Heart left ventricle (tissue), 16 donors: Measurements from ENCODE around the gene ATP1B3. TPM values are rescaled to one million over a fixed set of nuclear protein-coding genes. Genes with fewer than 3 reads are reported as not detected.

Experiments
- ATAC-seq, 4 donors: fragments of 200-7000 bp; cut with Tn5 transposase; one replicate each; pipeline ENCODE4 v1.9.1; 2020 to 2022; ENCODE audit warnings: moderate library complexity in 4 of 4, mild to moderate bottlenecking in 3 of 4, moderate number of reproducible peaks in 1 of 4
- DNase-seq, 5 donors: peaks; one replicate each; pipeline ENCODE4 v3.0.0-alpha.2; 2020
- H3K27ac ChIP-seq, 12 donors: fragments of 200-600 bp; sonication (generic) in 4 of 12; one replicate each; pipeline versions ENCODE4 v1.5.0 to v1.8.0; 2016 to 2022; ENCODE audit warnings: mild to moderate bottlenecking in 2 of 12
- H3K27me3 ChIP-seq, 9 donors: fragments of 200-600 bp; sonication (generic) in 2 of 9; one replicate each; pipeline versions ENCODE4 v1.5.1 to v1.8.0; 2016 to 2022; ENCODE audit warnings: mild to moderate bottlenecking in 3 of 9
- H3K36me3 ChIP-seq, 9 donors: fragments of 200-600 bp; sonication (generic) in 2 of 9; one replicate each; pipeline versions ENCODE4 v1.5.0 to v1.8.0; 2018 to 2022; ENCODE audit warnings: mild to moderate bottlenecking in 2 of 9
- H3K4me1 ChIP-seq, 12 donors: fragments of 200-600 bp; sonication (generic) in 4 of 12; one replicate each; pipeline versions ENCODE4 v1.5.0 to v1.8.0; 2016 to 2022; ENCODE audit warnings: mild to moderate bottlenecking in 3 of 12
- H3K4me3 ChIP-seq, 12 donors: fragments of 200-600 bp; sonication (generic) in 4 of 12; one replicate each; pipeline versions ENCODE4 v1.5.0 to v1.8.0; 2017 to 2022; ENCODE audit warnings: mild to moderate bottlenecking in 9 of 12, moderate library complexity in 4 of 12
- H3K9me3 ChIP-seq, 12 donors: fragments of 200-600 bp; sonication (generic) in 4 of 12; one replicate each; pipeline versions ENCODE4 v1.5.0 to v1.8.0; 2016 to 2022; ENCODE audit warnings: mild to moderate bottlenecking in 1 of 12
- CTCF ChIP-seq, 12 donors: fragments of 200-600 bp; sonication (generic) in 4 of 12; IDR thresholded peaks; one replicate each; pipeline versions ENCODE4 v1.5.0 to v1.8.0; 2018 to 2022; ENCODE audit warnings: antibody characterized with exemption in 12 of 12, mild to moderate bottlenecking in 5 of 12
- POLR2A ChIP-seq, 2 donors: fragments of 450-650 bp; IDR thresholded peaks; one replicate each; pipeline ENCODE4 v1.6.1; 2017; ENCODE audit warnings: antibody characterized with exemption in 2 of 2, mild to moderate bottlenecking in 2 of 2, moderate library complexity in 2 of 2
- WGBS, 4 donors: extraction: QIAGEN DNeasy Blood & Tissue Kit in 2 of 4; methylation state at CpG; one replicate each; pipeline versions ENCODE4 v1.1.5 to v1.1.7; 2013 to 2018; 5-methylcytosine and 5-hydroxymethylcytosine counted together
- intact Hi-C, 10 donors: fragments of 100-400 bp; cut with DNase I; formaldehyde crosslinking; loops; one replicate each; pipeline versions ENCODE4 v1.11.1 to v1.14.2; 2022
- polyA plus RNA-seq, 2 donors: library from polyadenylated mRNA; stranded (reverse); fragments of 200-250 nt; gene quantifications; one replicate each; pipeline ENCODE4 v1.2.3, GENCODE V29; 2013
- total RNA-seq, 9 donors: library from RNA; depleted of rRNA in 2 of 9; stranded (reverse); fragments of >200 nt in 2 of 9; fragmentation: NEBNext Ultra II Directional in 3 of 9; extraction: Animal tissue kit (Norgen Biotek cat#: 25700) in 3 of 9; gene quantifications; one replicate each; pipeline versions ENCODE4 v1.1.0 to v1.2.4, GENCODE V29; 2016 to 2023
- donor health status: ischemic (EF 13 %, LVEDD 7.1; RV severe dilation, severe dysfunction).
- donor health status: healthy with polysubstance abuse.
- donor health status: DM: no; HTN: yes; CAD: no.
- donor health status: DM: no; HTN: no; CAD: no.
- donor health status: ischemic (EF 25% LVEDD 6.9; RV normal size, moderate dysfunction).
- donor health status: ischemic (EF 25% LVEDD 5.7; RV mildly dilated, moderate dysfunction).
- donor health status: healthy.
- donor health status: DM: yes; HTN: yes; CAD: no.
- donor health status: ischemic (EF 35%, LVEDD 5.7; RV mildly dilated, moderate dysfunction).
- donor health status: nonischemic (EF 11% LVEDD 7.7; RV severe dilation, severe dysfunction).
- donor health status: DM: yes; HTN: yes; CAD: no.
- donor health status: PGD.
- donor health status: ischemic (EF 29% LVEDD 5.4; RV normal size, mild dysfunction).
- donor health status: nonischemic (EF 23%, LVEDD 6.1; RV moderate dilation, normal function).

Gene ATP1B3
- total and polyA plus RNA-seq, 11 donors = 19.1 to 90.0 (median 46.1) TPM

- peak in 2 of 12 donors; percentile 6 to 27 for TF ChIP-seq CTCF (IDR thresholded peaks at IDR 0.05)
- TF ChIP-seq POLR2A (IDR thresholded peaks at IDR 0.05) = no peak
- Histone ChIP-seq H3K4me1 (peaks cover 0 to 46% (median 2%) of the 10 kb centered on the region in 12 donors), H3K27me3 (no peaks in the 10 kb centered on the region), H3K36me3 (no peaks in the 10 kb centered on the region), H3K9me3 (no peaks in the 10 kb centered on the region), H3K27ac (no peak overlapping the region), H3K4me3 (no peak overlapping the region)
- WGBS, 4 donors = 91 to 95% (median 95%) methylated on average over 1 of the region's 1 CpG
- DNase-seq = no peak
- ATAC-seq = peak in 1 of 4 donors; percentile 25
- intact Hi-C loops = no loop called here
Observed at GRCh38 chr3:141854599-141854998, 21.8 kb upstream of the ATP1B3 start.

DNA sequence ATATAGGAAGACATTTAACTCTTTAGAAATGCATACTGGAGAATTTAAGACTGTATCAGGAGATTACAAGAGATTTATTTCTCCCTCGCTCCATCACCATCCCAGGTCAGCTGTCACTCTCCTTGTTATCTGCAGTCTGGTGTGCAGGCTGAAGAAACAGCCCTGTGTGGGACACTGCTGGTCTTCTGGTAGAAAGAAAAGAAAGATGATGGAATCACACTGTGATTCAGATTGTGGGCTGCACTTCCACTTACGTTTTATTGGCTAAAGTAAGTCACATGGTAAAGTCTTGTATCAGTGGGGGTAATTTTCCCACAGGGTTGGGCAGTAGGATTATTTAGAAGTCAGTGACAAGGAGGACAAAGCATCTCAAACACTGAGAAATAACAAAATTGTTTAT lies 18.1 kb upstream of the ATP1B3 start:
- no peak for ATAC-seq
- TF ChIP-seq CTCF (IDR thresholded peaks at IDR 0.05) (no peak), POLR2A (IDR thresholded peaks at IDR 0.05) (no peak)

GRCh38 chr3:141859651-141860050 lies 16.8 kb upstream of the ATP1B3 start:
- 89 to 93% (median 92%) methylated on average over 4 of the region's 4 CpGs for WGBS, 4 donors
- Histone ChIP-seq H3K4me3 (no peak overlapping the region), H3K36me3 (no peaks in the 10 kb centered on the region), H3K4me1 (peaks cover 0 to 43% (median 14%) of the 10 kb centered on the region in 12 donors), H3K27ac (peak overlapping the region in 7 of 12 donors; percentile 9 to 79 (median 59)), H3K9me3 (no peaks in the 10 kb centered on the region), H3K27me3 (no peaks in the 10 kb centered on the region)
- TF ChIP-seq CTCF (IDR thresholded peaks at IDR 0.05) = no peak
- no peak for TF ChIP-seq POLR2A (IDR thresholded peaks at IDR 0.05)
- intact Hi-C loops = loop anchor here in 1 of 10 donors (10.0 kb wide), 1 partner anchor 65 kb away; no protein-coding TSS in a partner anchor
- ATAC-seq (no peak), DNase-seq (no peak)

More for the DNA sequence above, 18.1 kb upstream of the ATP1B3 start:
- Histone ChIP-seq H3K27ac (peak overlapping the region in 1 of 12 donors; percentile 7), H3K4me1 (peaks cover 0 to 42% (median 16%) of the 10 kb centered on the region in 12 donors), H3K27me3 (no peaks in the 10 kb centered on the region), H3K4me3 (no peak overlapping the region), H3K9me3 (no peaks in the 10 kb centered on the region), H3K36me3 (no peaks in the 10 kb centered on the region)
- 70 to 84% (median 80%) methylated on average over 2 of the region's 2 CpGs for WGBS, 4 donors
- no peak for DNase-seq
- intact Hi-C loops = no loop called here

GRCh38 chr3:141860086-141860669 lies 16.3 kb upstream of the ATP1B3 start:
- Histone ChIP-seq H3K36me3 (no peaks in the 10 kb centered on the region), H3K9me3 (no peaks in the 10 kb centered on the region), H3K27me3 (no peaks in the 10 kb centered on the region), H3K27ac (peak overlapping the region in 11 of 12 donors; percentile 6 to 79 (median 54)), H3K4me3 (no peak overlapping the region), H3K4me1 (peaks cover 0 to 41% (median 14%) of the 10 kb centered on the region in 12 donors)
- TF ChIP-seq CTCF (IDR thresholded peaks at IDR 0.05) (no peak), POLR2A (IDR thresholded peaks at IDR 0.05) (no peak)
- DNase-seq = no peak
- intact Hi-C loops = loop anchor here in 1 of 10 donors (10.0 kb wide), 1 partner anchor 65 kb away; no protein-coding TSS in a partner anchor
- WGBS, 4 donors = 65 to 80% (median 73%) methylated on average over 2 of the region's 2 CpGs
- peak in 1 of 4 donors; percentile 35 for ATAC-seq
